ENCODE data around the gene PFKFB1.

PFKFB1 gene

DNA sequence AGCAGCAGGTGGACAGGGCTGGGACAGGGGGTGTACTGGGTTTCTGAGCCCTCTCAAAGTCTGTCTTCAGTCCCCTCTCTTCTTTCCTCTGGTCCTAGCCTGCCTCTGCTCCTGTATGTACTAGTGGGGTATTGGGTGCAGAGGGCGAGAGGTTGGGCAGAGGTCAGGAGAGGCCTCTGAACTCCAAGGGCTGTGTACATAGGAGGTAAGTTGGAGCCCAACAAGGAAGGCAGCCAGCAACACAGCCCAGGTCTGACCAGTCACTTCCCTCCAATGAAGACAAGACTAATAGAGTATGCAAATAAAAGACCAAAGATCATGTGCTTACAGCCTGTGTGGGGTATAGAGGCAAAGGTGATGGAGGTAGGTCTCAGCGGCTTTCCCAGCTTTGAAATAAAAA, at the start of gene PFKFB1:
TSS of gene PFKFB1 (minus strand) at position 90 of the 400 bp plus-strand sequence. CDS start 181 bp downstream, outside the sequence.
- no peak for DNase-seq (ENCODE audit: low read depth)

DNA sequence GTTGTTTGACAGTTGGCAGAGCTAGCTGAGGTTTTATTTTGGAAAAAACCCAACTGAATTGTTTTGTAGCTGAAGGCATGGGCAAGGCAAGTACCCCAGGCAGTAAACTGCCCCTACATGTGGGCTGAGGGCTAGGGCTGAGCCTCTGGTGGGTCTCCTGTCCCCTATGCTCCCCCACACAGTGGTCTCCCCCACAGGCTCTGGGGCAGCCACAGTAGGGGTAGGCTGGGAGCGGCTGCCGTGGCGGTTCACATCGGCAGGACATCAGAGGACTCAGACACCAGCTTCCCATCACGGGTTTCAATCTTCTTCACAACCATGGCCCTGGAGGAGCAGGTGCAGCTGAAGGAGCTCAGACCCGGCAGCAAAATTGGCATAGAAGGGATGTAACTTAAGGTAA, 47.5 kb upstream of the PFKFB1 start:
- DNase-seq (ENCODE audit: low read depth) = no peak

DNA sequence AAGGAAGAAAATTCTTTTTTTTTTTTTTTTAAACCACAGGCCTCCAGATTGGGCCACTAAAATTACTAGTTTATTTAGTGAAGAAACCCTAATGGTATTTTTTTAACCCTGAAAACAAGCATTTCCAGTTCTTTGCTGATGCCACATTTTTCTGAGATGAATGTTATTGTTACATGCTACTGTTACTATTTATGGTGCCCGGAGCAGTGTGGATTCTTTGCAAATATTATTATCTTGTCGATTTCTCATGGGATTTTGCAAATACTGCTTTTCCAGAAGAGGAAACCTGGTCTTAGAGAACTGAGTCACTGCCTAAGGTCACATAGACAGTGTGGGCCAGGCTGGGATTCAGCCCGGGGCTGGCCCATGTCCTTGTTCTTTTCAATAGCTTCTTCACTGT, 45.5 kb upstream of the PFKFB1 start:
- DNase-seq (ENCODE audit: low read depth) = no peak

DNA sequence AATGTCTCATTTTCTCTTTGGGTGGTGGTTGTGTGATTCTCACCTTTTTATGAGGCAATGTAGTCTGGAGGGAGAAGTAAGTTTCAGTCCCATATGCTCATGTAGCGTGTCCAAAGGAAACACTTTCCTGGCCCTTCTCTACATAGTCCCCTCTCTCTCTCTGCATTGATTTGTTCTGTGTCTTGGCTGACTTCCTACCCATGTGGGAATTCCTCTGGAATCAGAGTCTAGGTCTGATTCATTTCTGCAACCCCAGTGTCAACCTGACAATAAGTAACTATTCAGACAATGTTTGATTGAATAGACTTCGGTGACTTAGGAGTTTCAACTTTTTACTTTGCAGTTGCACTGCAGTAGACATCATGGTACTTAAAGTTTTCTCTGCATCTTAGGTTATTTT, 39.4 kb upstream of the PFKFB1 start:
- DNase-seq (ENCODE audit: low read depth) = no peak

DNA sequence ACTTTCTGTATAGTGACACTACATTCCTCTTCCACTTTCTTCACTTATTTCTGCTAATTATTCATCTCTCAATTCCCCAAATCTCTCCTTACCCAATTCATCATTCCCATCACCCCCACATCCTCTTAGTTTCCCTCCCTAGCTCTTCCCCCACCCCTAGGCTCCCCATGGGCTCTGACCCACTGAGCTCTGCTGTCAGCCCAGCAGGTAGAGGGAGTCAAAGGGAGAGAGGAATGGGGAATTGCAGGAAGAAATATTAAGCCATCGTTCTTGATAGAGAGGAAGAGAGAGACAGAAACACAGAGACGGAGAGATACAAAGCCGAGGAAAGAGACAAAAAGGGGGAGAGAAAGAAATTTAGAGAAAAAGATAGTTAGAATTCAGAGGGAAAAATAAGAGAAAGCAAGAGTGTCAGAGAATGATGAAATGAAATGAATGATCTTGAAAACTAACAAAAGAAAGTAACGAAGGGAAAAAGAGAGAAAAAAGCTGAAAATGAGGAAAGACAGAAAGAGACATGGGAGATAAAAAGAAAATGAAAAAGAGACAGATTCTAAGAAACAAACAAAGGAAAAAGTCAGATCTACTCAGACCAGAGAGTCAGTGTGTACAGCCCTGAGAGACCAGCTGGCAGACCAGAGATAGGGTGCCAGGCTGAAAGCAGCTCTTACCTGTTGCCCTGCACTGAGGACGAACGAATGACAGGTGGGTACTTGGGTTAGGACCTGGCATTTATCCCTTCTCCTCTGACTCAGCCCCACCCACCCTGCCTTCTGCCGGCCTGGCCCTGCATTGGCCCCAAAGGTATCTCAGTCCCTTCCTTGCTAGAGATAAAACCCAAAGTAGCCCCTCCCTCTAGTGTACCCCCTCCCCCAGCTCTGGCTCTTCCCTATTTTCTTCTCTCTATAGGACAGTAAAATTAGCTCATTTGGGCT, 36.5 kb upstream of the PFKFB1 start, which contains the start of gene ALAS2:
TSS of gene ALAS2 (minus strand) at position 707 of the 935 bp plus-strand sequence. CDS start 4,977 bp downstream, outside the sequence.
- DNase-seq (ENCODE audit: low read depth) = no peak

DNA sequence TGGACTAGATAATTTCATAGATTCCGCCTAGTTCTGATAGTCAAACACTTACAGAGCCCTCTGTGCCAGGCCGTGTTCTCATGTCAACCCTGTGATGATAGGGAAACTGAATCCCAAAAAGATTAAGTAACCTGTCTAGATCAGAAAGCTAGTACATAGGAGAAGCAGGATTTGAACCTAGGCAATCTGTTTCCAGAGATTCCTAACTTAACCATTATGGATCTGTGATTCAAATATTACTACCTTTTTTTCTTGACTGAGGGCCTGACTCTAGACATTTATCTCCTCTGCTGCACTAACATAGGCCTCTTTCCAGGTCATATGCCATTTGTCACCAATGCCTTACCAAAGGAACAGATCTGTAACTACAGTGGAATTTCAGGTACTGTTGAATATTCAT, 35.3 kb upstream of the PFKFB1 start:
- DNase-seq (ENCODE audit: low read depth) = no peak

DNA sequence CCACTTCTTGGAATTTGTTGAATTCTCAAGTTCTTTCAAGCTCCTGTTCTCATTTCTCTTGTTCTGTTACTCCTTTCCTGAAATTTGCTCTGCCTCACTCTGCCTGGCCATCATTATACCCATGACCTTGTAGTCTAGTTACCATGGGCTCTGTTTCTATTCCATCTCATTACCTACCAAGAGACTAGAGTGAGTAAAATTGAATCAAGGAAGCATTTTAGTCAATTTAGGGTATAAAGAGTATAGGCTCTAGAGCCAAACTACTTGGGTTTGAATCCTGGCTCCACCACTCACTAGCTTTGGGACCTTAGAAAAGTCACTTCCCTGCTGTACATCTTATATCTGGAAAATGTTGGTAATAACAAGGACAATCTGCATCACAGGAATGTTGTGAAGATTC, 34.6 kb upstream of the PFKFB1 start:
- no peak for DNase-seq (ENCODE audit: low read depth)

DNA sequence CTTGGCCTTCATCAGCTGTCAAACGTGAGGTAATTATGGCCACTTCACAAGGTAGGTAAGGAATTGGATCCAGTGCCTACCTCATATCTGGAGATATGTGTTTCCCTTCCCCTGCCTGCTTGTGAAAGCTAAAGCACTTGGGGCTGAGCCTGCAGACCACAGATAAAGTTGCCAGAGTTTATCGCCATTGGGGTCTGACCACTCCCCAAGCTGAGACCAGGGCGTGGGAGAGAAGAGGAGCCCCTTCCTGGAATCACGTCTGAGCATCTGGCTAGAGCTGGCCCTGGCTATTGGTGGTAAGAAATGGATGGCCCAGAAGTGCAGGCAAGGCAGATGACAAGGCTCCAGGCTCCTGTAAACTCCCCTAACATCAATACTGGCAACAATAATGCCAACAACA, 34.1 kb upstream of the PFKFB1 start:
- DNase-seq (ENCODE audit: low read depth) = no peak

DNA sequence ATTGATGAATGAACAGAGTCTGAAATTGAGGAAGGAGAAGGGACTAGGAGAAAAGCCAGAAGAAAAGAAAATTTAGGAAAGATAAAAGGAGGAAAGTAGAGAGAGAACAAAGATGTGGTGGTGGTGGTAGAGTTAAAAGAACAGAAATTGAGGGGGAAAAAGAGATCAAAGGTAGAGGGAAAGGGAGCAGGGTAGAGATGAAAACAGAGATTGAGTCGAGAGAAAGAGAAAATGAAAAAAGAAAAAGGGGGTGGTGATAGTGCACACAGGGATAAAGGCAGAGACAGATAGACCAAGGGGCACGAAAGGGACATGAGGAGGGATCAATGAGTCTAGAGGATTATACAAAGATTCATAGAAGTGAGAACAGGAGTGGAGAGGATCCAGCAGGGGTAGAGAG, 32.9 kb upstream of the PFKFB1 start:
- DNase-seq (ENCODE audit: low read depth) = no peak

DNA sequence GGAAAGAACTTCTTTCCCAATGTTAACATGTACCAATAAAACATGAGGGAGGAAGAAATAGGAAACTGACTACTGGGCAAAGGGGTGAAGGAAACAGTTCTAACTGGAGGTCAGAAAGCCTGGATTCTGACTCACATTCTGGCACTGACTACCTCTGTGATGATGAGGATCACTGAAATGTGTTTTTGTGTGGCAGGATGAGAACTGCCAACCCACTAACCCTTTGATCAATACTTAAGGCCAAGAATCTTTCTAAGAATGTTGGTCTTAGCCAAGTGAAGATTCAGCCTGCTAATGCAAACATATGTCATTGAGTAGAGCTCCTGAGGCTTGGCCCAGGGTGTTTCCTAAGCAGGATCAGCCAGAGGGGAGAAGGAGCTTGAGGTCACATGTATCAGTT, 32.2 kb upstream of the PFKFB1 start:
- no peak for DNase-seq (ENCODE audit: low read depth)

DNA sequence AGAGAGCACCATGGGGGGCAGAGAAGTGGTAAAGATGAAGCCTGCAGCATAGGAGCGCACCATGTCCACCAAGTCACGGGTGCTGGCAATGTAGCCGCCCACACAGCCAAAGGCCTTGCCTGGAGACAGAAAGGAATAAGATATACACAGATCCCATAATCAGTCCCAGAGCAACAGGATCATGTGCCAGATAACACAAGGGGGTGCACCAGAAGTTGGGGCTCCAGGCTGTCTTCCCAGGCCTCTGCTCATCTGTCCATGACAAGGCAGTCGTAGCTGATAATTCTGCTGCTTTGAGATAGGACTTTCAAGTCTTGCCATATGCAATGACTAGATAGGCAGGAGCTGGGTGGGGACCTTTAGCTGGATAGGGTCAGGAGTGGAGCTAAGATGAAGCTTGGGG, 20.9 kb upstream of the PFKFB1 start:
- no peak for DNase-seq (ENCODE audit: low read depth)

DNA sequence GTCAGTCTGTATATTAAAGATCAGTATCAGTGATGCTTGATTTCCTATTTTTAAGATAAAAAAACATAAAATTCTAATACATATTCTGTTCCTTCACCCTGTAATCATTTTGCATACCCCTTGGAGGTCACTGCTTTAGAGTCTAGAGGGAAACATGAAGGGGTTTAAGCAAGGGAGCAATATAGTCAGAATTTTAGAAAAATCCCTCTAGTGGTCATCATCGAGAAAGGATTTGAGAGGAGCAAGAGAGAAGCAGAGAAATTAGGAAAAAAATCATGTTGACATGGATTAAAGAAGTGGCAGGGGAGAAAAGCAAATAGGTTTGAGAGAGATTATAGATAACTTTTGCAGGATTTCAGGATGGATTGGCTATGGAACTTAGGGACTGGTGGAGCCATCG, 17.3 kb upstream of the PFKFB1 start:
- no peak for DNase-seq (ENCODE audit: low read depth)

DNA sequence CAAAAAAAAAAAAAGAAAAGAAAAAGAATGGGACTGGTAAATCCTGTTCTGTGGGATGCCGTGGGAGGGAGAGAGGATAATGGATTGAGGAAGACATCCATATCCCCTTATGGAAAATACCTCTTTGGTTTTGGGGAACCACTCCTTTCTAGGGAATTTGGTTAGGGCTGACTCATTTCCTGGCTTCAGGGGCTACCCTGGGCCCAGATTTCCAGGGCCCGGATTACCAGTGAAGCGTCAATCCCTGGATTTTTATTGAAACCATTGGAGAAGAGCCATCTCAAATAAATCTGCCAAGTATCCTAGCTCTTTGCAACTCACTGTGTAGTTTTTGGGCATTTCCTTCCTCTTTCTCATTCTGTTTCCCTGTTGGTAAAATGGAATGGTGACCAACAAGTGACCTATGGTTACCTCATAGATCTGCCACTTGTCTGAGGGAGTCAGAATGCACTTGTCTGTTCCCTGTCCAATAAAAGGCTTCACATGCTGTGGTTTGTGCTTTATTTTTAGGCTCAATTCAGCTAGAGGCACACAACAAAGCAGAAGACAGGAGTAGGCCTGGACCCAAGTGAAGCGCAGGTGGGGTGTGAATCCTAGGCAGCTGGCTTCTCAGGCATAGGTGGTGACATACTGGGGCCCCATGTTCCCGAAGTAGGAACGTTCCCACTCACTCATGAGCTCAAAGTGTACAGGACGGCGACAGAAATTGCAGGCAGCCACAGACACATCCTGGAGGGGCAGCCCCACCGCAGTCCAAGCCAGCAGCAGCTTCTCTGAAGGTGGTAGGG, 14.8 kb upstream of the PFKFB1 start:
- no peak for DNase-seq (ENCODE audit: low read depth)

DNA sequence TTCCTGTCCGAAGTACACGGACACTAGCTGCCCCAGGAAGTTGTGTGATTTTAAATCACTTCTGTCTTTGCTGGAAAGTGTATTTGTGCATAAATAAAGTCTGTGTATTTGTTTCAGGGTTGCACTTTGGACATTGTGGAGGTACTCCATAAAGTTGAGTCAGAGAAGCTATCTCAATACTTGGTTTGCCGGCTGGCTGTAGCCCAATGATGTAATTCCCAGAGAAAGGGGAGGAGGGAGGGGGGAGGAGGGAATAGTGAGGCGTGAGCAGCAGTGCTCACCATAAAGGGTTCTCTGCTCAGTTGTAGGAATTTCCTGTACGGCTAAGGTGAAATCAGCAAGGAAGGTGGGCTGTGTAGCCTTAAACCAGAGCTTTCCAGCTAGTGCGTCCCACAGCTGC, 13.7 kb upstream of the PFKFB1 start:
- no peak for DNase-seq (ENCODE audit: low read depth)

DNA sequence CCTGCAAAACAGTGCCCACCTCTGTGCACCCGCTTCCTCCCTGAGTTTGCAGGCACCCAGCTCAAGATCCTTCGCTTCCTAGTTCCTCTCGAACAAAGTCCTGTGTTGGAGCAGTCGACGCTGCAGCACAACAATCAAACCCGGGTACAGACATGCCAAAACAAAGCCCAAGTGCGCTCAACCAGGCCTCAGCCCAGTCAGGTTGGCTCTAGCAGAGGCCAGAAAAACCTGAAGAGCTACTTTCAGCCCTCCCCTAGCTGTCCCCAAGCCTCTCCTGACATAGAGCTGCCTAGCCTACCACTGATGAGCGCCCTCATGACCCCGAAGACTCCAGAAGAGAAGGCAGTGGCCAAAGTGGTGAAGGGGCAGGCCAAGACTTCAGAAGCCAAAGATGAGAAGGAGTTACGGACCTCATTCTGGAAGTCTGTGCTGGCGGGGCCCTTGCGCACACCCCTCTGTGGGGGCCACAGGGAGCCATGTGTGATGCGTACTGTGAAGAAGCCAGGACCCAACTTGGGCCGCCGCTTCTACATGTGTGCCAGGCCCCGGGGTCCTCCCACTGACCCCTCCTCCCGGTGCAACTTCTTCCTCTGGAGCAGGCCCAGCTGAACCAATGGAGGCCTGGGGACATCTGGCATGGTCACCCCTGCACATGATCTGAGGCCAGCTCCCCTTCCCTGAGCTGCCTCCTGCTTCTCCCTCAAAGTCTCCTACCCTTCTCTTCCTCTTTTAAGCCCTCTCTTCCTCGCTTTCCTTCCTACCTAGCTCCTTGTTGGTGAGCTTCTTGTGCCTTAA, 13.0 kb upstream of the PFKFB1 start:
- no peak for DNase-seq (ENCODE audit: low read depth)

DNA sequence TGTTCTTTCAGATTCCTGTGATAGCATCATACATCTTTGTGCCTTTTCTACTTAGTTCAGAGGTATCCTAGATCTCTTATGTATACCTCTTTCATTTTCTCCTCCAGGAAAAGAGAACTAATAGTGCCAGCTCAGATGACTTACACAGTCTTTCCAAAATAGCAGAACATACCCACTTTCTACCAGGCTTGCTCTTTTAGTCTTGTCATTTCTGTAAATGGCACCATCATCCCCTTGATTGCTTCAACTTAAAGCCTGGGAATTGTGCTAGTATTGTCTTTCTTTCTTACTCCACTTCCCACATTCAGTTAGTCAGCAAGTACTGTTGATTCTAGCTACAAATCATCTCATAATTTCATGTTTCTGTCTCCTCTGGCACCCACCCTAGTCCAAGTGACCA, 11.3 kb upstream of the PFKFB1 start:
- DNase-seq (ENCODE audit: low read depth) = no peak

DNA sequence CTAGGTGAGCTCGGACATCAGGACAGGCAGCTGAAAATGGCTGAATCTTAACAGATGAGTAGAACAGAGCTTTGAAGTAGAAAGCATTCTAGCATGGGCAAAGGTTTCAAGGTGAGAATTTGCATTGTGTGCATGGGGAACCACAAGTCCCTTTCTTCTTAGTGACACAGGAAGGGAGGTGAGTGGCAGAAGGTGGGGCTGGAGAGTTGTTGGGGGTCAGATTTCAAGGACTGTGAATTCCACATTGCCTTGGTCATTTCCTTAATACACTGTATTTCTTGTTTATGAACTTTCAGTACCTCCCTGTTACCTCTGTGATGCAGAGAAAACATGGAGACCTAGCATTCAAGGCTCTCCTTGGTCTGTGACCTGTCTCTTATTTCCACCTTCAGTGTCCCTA, 10.2 kb upstream of the PFKFB1 start:
- no peak for DNase-seq (ENCODE audit: low read depth)

DNA sequence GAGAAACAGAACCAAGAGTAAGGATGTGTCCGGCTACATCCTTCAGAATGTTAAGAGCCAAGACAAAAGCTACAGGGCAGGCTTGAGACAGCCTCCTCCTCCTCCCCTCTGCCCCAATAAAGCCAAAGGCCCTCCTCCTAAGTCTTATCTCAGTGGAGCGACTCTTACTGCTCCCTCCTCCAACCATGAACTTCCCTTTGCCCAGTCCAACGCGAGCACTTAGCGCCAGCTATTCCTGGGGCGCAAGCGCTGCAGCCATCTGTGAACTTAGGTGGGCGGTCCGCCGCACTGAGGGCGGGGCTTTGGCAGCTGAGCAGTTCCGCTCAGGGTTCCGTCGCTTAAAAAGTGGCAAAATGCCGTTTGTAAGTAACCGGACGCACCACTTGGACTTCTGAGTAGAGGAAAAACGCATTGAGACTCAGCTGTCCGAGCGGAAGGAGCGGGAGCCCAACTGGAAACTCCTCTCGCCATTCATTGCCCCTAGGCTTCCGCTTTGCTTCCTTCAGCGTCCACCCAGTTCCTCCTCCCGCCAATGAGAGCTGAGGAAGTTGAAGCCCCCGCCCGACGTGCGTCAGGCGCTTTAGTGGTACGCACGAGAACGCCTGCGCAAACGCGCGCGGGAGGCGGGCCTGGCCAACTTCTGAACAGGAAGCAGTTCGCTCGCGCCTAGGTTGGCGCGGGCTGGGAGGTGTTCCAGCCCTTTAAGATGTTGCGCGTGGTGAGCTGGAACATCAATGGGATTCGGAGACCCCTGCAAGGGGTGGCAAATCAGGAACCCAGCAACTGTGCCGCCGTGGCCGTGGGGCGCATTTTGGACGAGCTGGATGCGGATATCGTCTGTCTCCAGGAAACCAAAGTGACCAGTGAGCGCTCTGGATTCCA, 6.0 kb upstream of the PFKFB1 start, which contains the start of gene APEX2:
TSS of gene APEX2 (plus strand) at position 647 of the 882 bp plus-strand sequence. CDS start at position 707, 60 bp downstream.
- DNase-seq (ENCODE audit: low read depth) = peak; percentile 85

DNA sequence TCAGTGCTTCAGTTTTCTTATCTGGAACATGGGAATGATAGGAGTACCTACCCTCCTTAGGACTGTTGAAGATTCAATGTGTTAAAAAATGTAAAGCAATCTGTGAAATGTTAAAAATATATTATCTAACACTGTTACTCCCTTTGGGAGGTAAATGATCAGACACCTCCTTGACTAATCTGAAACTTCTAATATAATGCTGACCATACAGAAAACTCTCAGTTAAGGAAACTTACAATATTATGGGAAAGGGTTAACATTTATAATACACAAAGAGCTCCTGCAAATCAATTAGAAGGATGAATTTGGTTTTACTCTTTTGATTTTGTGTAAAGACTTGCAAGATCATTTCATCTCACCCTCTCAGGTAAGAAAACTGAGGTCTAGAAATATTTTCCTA, 1.6 kb upstream of the PFKFB1 start:
- DNase-seq (ENCODE audit: low read depth) = no peak

DNA sequence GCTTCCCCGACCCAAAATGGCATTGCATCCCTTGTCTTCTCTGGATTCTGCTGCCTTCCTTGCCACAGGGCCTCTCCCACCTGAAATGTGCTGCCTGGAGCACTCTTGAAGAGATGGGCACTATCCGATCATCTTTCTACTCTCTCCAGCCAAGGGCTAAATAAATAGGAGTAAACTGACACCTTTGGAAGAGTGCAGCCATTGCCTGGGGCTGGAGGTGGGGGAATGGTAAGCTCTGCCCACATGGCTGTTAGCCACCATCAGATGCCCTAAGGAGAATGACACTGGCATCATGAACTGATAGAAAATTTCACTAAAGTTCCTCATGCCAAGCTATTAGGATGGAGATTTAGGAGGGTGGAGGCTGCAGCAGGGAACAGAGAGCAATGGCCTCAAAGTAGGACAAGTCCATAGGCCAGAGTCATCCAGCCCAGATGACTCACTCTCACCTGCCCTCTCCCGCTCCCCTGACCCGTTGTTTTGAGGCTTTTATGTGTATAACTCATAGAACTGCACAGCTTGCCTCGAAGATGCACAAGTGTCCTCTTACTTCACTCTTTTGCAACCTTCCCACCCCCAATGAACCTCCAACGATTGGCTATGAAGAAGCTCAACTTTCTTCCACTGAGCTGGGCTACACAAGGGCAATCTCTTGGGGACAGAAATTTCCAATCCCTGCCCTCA, 822 bp upstream of the PFKFB1 start:
- no peak for DNase-seq (ENCODE audit: low read depth)

Data from fibroblast of the conjunctiva (primary cell).